Heart left ventricle (tissue), 16 donors: ENCODE measurements around the gene RRP9. TPM values are rescaled to one million over a fixed set of nuclear protein-coding genes. Genes with fewer than 3 reads are reported as not detected.

Experiments used
- ATAC-seq, 4 donors: fragments of 200-7000 bp; cut with Tn5 transposase; one replicate each; pipeline ENCODE4 v1.9.1; 2020 to 2022; ENCODE audit warnings: moderate library complexity in 4 of 4, mild to moderate bottlenecking in 3 of 4, moderate number of reproducible peaks in 1 of 4
- DNase-seq, 5 donors: peaks; one replicate each; pipeline ENCODE4 v3.0.0-alpha.2; 2020
- H3K27ac ChIP-seq, 12 donors: fragments of 200-600 bp; sonication (generic) in 4 of 12; one replicate each; pipeline versions ENCODE4 v1.5.0 to v1.8.0; 2016 to 2022; ENCODE audit warnings: mild to moderate bottlenecking in 2 of 12
- H3K27me3 ChIP-seq, 9 donors: fragments of 200-600 bp; sonication (generic) in 2 of 9; one replicate each; pipeline versions ENCODE4 v1.5.1 to v1.8.0; 2016 to 2022; ENCODE audit warnings: mild to moderate bottlenecking in 3 of 9
- H3K36me3 ChIP-seq, 9 donors: fragments of 200-600 bp; sonication (generic) in 2 of 9; one replicate each; pipeline versions ENCODE4 v1.5.0 to v1.8.0; 2018 to 2022; ENCODE audit warnings: mild to moderate bottlenecking in 2 of 9
- H3K4me1 ChIP-seq, 12 donors: fragments of 200-600 bp; sonication (generic) in 4 of 12; one replicate each; pipeline versions ENCODE4 v1.5.0 to v1.8.0; 2016 to 2022; ENCODE audit warnings: mild to moderate bottlenecking in 3 of 12
- H3K4me3 ChIP-seq, 12 donors: fragments of 200-600 bp; sonication (generic) in 4 of 12; one replicate each; pipeline versions ENCODE4 v1.5.0 to v1.8.0; 2017 to 2022; ENCODE audit warnings: mild to moderate bottlenecking in 9 of 12, moderate library complexity in 4 of 12
- H3K9me3 ChIP-seq, 12 donors: fragments of 200-600 bp; sonication (generic) in 4 of 12; one replicate each; pipeline versions ENCODE4 v1.5.0 to v1.8.0; 2016 to 2022; ENCODE audit warnings: mild to moderate bottlenecking in 1 of 12
- POLR2A ChIP-seq, 2 donors: fragments of 450-650 bp; IDR thresholded peaks; one replicate each; pipeline ENCODE4 v1.6.1; 2017; ENCODE audit warnings: antibody characterized with exemption in 2 of 2, mild to moderate bottlenecking in 2 of 2, moderate library complexity in 2 of 2
- WGBS, 4 donors: extraction: QIAGEN DNeasy Blood & Tissue Kit in 2 of 4; methylation state at CpG; one replicate each; pipeline versions ENCODE4 v1.1.5 to v1.1.7; 2013 to 2018; 5-methylcytosine and 5-hydroxymethylcytosine counted together
- intact Hi-C, 10 donors: fragments of 100-400 bp; cut with DNase I; formaldehyde crosslinking; loops; one replicate each; pipeline versions ENCODE4 v1.11.1 to v1.14.2; 2022
- polyA plus RNA-seq, 2 donors: library from polyadenylated mRNA; stranded (reverse); fragments of 200-250 nt; gene quantifications; one replicate each; pipeline ENCODE4 v1.2.3, GENCODE V29; 2013
- total RNA-seq, 9 donors: library from RNA; depleted of rRNA in 2 of 9; stranded (reverse); fragments of >200 nt in 2 of 9; fragmentation: NEBNext Ultra II Directional in 3 of 9; extraction: Animal tissue kit (Norgen Biotek cat#: 25700) in 3 of 9; gene quantifications; one replicate each; pipeline versions ENCODE4 v1.1.0 to v1.2.4, GENCODE V29; 2016 to 2023
- TF ChIP-seq, protein P1 (sequence below), 12 donors: fragments of 200-600 bp; sonication (generic) in 4 of 12; IDR thresholded peaks; one replicate each; pipeline versions ENCODE4 v1.5.0 to v1.8.0; 2018 to 2022; ENCODE audit warnings: antibody characterized with exemption in 12 of 12, mild to moderate bottlenecking in 5 of 12
- donor health status: ischemic (EF 13 %, LVEDD 7.1; RV severe dilation, severe dysfunction).
- donor health status: healthy with polysubstance abuse.
- donor health status: DM: no; HTN: yes; CAD: no.
- donor health status: DM: no; HTN: no; CAD: no.
- donor health status: ischemic (EF 25% LVEDD 6.9; RV normal size, moderate dysfunction).
- donor health status: ischemic (EF 25% LVEDD 5.7; RV mildly dilated, moderate dysfunction).
- donor health status: healthy.
- donor health status: DM: yes; HTN: yes; CAD: no.
- donor health status: ischemic (EF 35%, LVEDD 5.7; RV mildly dilated, moderate dysfunction).
- donor health status: nonischemic (EF 11% LVEDD 7.7; RV severe dilation, severe dysfunction).
- donor health status: DM: yes; HTN: yes; CAD: no.
- donor health status: PGD.
- donor health status: ischemic (EF 29% LVEDD 5.4; RV normal size, mild dysfunction).
- donor health status: nonischemic (EF 23%, LVEDD 6.1; RV moderate dilation, normal function).

Gene RRP9
- total and polyA plus RNA-seq, 11 donors: 6.1 to 30.8 (median 10.8) TPM

DNA sequence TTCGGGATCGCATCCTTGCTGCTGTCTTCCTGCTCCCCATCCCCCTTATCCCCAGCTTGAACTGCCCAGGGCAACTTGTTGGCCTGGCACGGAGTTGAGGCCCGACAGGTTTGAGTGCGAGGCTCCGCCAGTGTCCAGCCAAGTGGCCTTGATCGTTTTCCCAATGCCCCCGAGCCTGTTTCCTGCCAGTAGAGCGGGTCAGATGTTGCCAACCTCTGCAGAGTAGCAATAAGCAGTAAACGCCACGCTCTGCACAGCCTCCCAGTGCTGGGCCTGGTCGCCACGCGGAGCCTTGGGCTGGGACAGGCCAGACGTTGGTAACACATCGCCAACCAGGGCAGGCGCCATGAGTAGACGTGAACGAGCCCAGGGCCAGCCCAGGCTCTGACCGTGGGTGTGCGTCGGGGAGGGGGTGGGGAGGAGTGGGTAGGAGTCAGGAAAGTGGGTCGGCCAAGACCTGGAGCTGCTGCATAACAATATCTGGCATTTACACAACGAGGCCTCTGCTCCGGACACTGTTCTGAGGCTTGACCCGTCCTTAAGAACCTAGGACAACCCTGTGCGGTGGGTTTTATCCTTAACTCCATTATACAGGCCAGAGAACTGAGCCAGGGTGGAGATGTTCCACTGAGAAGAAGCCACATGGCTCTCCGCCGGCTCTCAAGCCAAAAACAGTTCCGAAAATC, 32.7 kb upstream of the RRP9 start:
- 12 to 24% (median 21%) methylated on average over 24 to 30 of the region's 30 CpGs for WGBS, 4 donors
- peak in 1 of 5 donors; percentile 56 for DNase-seq
- Histone ChIP-seq H3K4me1 (peaks cover 5 to 58% (median 23%) of the 10 kb centered on the region in 12 donors), H3K27ac (peak overlapping the region; percentile 89 to 98 (median 96)), H3K27me3 (no peaks in the 10 kb centered on the region), H3K9me3 (no peaks in the 10 kb centered on the region), H3K36me3 (peaks cover 0 to 10% (median 0%) of the 10 kb centered on the region in 9 donors), H3K4me3 (peak overlapping the region; percentile 47 to 87 (median 70))
- intact Hi-C loops: loop anchor here in 7 of 10 donors (1.0 to 2.0 kb wide), 2 partner anchors 32 kb away; partner anchors contain the start of gene PARP3 (in 7 of the 7)
- peak; percentile 12 to 29 (median 25) for ATAC-seq
- TF ChIP-seq, protein P1, sequence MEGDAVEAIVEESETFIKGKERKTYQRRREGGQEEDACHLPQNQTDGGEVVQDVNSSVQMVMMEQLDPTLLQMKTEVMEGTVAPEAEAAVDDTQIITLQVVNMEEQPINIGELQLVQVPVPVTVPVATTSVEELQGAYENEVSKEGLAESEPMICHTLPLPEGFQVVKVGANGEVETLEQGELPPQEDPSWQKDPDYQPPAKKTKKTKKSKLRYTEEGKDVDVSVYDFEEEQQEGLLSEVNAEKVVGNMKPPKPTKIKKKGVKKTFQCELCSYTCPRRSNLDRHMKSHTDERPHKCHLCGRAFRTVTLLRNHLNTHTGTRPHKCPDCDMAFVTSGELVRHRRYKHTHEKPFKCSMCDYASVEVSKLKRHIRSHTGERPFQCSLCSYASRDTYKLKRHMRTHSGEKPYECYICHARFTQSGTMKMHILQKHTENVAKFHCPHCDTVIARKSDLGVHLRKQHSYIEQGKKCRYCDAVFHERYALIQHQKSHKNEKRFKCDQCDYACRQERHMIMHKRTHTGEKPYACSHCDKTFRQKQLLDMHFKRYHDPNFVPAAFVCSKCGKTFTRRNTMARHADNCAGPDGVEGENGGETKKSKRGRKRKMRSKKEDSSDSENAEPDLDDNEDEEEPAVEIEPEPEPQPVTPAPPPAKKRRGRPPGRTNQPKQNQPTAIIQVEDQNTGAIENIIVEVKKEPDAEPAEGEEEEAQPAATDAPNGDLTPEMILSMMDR (IDR thresholded peaks at IDR 0.05): peak in 5 of 12 donors; percentile 3 to 38 (median 28)
- no peak for TF ChIP-seq POLR2A (IDR thresholded peaks at IDR 0.05)

DNA sequence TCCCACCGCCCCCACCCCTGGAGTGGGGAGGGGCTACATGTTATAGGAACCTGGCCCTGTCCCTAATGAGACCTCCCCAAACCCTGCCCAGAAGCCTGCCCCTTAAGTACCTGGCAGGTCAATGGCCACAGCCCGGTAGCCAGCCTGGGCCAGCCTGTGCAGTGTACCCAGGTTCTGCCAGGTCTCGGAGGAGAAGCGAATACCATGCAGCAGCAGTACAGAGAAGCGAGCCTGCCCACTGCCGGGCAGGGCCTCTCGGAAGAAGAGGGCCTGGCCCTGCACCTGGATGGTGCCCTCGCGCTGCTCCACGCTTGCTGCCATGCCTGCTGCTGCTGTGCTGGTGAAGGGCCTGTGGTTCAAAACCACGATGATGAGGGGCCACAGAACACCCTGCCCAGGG, 29.6 kb upstream of the RRP9 start:
- Histone ChIP-seq H3K27me3 (no peaks in the 10 kb centered on the region), H3K36me3 (peaks cover 0 to 10% (median 0%) of the 10 kb centered on the region in 9 donors), H3K4me3 (no peak overlapping the region), H3K4me1 (peaks cover 7 to 78% (median 38%) of the 10 kb centered on the region in 12 donors), H3K27ac (no peak overlapping the region), H3K9me3 (no peaks in the 10 kb centered on the region)
- TF ChIP-seq, protein P1 (IDR thresholded peaks at IDR 0.05): no peak
- no peak for TF ChIP-seq POLR2A (IDR thresholded peaks at IDR 0.05)
- DNase-seq: no peak
- 86 to 94% (median 89%) methylated on average over 7 to 11 of the region's 11 CpGs for WGBS, 4 donors
- intact Hi-C loops: no loop called here
- no peak for ATAC-seq

DNA sequence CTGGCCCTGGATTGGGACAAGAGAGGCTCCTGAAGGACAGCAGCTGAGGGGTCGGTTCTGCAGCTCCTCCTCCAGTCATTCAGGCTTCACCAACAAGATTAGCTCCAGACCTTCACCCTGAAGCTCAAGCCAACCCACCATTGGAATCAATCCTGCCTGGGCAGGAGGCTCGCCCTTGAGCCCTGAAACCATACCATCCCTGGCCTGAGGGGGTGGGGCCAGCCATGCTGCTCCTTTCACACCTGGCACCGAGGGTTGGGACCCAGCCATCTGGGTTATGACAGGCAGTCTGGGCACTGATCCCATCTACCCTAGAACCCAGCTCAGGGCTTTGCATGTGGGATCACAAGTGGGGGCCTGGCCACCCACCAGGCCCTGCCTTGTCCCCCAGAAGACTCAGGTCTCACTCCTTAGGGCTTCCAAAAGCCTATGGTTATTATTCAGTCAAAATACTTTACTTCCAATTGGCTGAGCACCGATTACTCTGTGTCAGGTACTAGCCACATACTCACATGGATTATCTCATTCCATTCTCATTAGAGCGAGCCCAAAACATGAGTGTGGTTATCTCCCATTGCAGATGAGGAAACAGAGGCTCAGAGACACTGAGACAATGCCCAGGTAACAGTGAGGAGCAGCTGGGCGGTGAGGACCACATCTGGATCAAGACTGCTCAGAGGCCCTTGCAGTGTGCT, 29.0 kb upstream of the RRP9 start:
- ATAC-seq: no peak
- no peak for DNase-seq

More for the DNA sequence above, 29.0 kb upstream of the RRP9 start:
- TF ChIP-seq, protein P1 (IDR thresholded peaks at IDR 0.05): no peak
- no peak for TF ChIP-seq POLR2A (IDR thresholded peaks at IDR 0.05)
- no peaks in the 10 kb centered on the region for H3K9me3 ChIP-seq
- H3K4me3 ChIP-seq: no peak overlapping the region
- peak overlapping the region in 1 of 12 donors; percentile 37 for H3K27ac ChIP-seq
- H3K4me1 ChIP-seq: peaks cover 8 to 78% (median 39%) of the 10 kb centered on the region in 12 donors
- peaks cover 0 to 10% (median 0%) of the 10 kb centered on the region in 9 donors for H3K36me3 ChIP-seq
- intact Hi-C loops: no loop called here
- no peaks in the 10 kb centered on the region for H3K27me3 ChIP-seq
- 60 to 75% (median 71%) methylated on average over 5 to 6 of the region's 6 CpGs for WGBS, 4 donors
